ENCODE data around the gene JTB.

GRCh38 chr1:154000420-154000819, 22.9 kb upstream of the JTB start:
- no peak for TF ChIP-seq EP300 (IDR thresholded peaks at IDR 0.05; ENCODE audit: low read depth)
- TF ChIP-seq POLR2A (IDR thresholded peaks at IDR 0.05) = no peak
- TF ChIP-seq CTCF (IDR thresholded peaks at IDR 0.05) = no peak
- no peak for TF ChIP-seq POLR2AphosphoS5 (IDR thresholded peaks at IDR 0.05)

Measured in transverse colon (tissue), 4 donors.